OCI-M1 (cell line): Measurements from ENCODE around the gene IGFL1.
"Not testable (repeated sequence)": the region's sequence is repeated elsewhere in the genome, so short reads cannot be mapped to it uniquely, and the experiment has no call there.

Source experiments
- DNase-seq: peaks from one replicate; lab custom pipeline; 2025; lab: John Stamatoyannopoulos, UW

IGFL1 gene

DNA sequence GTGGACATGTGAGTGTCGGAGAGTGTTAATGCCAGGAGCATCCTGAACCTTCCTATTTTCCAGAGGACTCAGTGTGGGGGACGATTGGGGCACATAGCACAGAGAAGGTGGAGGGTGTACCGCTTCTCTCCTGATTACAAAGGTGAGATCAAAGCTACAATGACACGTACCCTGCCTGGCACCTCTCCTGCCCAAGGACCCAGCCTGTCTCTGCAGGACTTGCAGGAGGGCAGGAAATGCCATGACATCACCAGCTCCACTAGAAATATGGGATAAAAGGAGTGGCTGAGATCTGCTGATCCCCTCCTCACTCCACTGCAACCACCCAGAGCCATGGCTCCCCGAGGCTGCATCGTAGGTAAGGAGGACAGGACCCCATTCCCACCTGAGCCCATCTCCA, at the start of gene IGFL1:
Gene IGFL1 (plus strand): TSS at position 301 of the 400 bp plus-strand sequence. CDS start 33 bp downstream, at position 334.
- DNase-seq: no peak

- no peak for DNase-seq
Observed at GRCh38 chr19:46180701-46181387, 48.7 kb upstream of the IGFL1 start.

- DNase-seq: peak; percentile 20
Observed at GRCh38 chr19:46181388-46181779, 48.2 kb upstream of the IGFL1 start.

- DNase-seq: no peak
Observed at GRCh38 chr19:46182476-46182875, 47.1 kb upstream of the IGFL1 start.

- DNase-seq: not testable (repeated sequence)
Observed at GRCh38 chr19:46184775-46185710, 44.5 kb upstream of the IGFL1 start.

- DNase-seq: no peak
Observed at GRCh38 chr19:46186101-46186716, 43.3 kb upstream of the IGFL1 start.

DNA sequence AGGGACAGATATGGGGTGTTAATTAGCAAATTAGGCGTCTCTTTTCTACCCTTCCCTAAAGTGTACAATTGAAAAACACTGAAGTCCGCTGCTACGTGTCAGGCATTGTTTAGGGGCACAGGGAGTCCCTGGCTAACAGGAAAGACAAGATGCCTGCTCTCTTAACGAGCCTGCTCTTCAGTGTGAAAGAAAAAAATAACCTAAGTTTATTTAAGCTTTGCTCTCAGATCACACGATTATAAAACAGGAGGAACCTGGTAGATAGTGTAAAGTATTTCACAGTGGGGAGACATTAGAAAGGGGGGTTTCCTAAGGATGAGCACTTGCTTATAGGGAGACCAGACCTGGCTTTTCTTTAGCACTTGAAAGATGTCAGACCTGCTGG, 42.8 kb upstream of the IGFL1 start:
- no peak for DNase-seq

GRCh38 chr19:46189971-46190888, 39.3 kb upstream of the IGFL1 start:
- peak; percentile 62 for DNase-seq

DNA sequence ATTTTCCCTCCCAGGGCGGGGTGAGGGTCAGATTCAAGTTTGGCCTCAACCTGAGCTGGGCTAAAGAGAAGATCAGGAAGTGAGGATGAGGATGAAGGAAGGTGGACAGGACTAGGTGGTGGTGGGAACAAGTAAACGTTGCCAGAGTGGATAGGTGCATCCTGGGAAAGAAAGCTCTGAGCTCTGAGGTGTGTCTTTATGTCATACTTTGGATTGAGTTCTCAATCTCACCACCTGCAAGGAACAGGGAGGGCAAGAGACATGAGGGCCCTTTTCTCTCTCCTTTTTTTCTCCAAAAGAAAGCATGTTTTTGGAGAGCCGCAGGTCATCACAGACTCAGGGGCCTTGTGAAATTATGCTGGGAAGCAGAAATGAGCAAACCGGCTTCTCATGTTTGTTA, 38.2 kb upstream of the IGFL1 start:
- DNase-seq: no peak

GRCh38 chr19:46191972-46192371, 37.6 kb upstream of the IGFL1 start:
- peak; percentile 49 for DNase-seq

DNA sequence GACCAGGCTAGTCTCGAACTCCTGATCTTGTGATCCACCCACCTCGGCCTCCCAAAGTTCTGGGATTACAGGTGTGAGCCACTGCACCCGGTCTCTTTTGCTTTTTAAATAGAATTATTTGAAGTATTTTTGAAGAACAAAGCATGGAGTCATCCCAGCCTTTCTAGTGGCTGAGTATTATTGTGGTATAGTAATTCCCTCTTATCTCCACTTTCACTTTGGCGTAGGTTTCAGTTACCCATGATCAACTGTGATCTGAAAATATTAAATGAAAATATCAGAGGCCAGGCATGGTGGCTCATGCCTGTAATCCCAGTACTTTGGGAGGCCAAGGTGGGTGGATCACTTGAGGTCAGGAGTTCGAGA, 36.9 kb upstream of the IGFL1 start:
- peak; percentile 83 for DNase-seq

- peak; percentile 98 for DNase-seq
Observed at GRCh38 chr19:46192992-46193650, 36.4 kb upstream of the IGFL1 start.

- DNase-seq: peak; percentile 88
Observed at GRCh38 chr19:46193678-46194077, 35.9 kb upstream of the IGFL1 start.

- DNase-seq: peak; percentile 36
Observed at GRCh38 chr19:46195104-46195503, 34.4 kb upstream of the IGFL1 start.

GRCh38 chr19:46195919-46196318, 33.6 kb upstream of the IGFL1 start:
- not testable (repeated sequence) for DNase-seq

DNA sequence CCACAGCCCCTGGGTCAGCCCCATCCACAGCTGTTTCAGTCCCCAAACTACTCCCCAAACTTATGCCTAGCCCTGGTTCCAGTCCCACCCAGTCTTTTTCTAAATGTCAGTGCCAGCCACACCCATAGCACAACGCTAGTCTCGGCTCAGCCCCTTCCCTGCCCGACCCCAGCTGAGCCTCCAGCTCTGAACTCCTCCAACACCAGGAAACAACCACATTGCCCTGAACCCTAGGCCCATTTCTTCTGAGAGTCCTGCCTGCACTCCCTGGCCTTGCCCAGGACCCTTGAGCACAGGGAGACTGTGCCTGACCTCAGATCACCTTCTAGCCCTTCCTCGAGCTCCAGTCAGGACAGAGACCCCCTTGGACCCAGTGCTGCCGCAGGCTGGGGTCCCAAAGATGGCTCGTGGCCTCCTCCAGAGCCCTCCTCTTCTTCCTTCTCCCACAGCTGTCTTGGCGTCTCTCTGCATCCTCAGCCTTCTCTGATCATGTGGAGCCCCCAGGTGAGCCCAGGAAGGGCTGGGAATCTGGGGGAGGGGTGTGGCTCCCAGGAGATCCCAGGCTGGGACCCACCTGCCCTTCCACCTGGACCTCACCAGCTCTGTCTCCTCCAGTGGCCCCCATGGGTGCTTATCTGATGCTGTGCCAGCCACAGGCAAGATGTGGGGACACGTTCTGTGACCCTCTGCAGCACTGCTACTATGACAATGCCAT, 33.0 kb upstream of the IGFL1 start:
- DNase-seq: no peak

- DNase-seq: no peak
Observed at GRCh38 chr19:46197314-46198070, 32.0 kb upstream of the IGFL1 start.

GRCh38 chr19:46198756-46199155, 30.8 kb upstream of the IGFL1 start:
- no peak for DNase-seq

GRCh38 chr19:46201454-46202310, 27.9 kb upstream of the IGFL1 start:
- peak; percentile 33 for DNase-seq
